ENCODE results near the gene MEPCE.

The MEPCE gene

GRCh38 chr7:100483090-100483721 is 53.6 kb downstream of the MEPCE start:
- DNase-seq (ENCODE audit: low read depth in 2 of 2), result peak; percentile 57 to 76
